ENCODE results near the gene RRBP1. TPM values are rescaled to one million over a fixed set of nuclear protein-coding genes. Genes with fewer than 3 reads are reported as not detected.

The RRBP1 gene
- total and polyA plus RNA-seq, 4 donors: 75.4 to 202 (median 130) TPM

DNA sequence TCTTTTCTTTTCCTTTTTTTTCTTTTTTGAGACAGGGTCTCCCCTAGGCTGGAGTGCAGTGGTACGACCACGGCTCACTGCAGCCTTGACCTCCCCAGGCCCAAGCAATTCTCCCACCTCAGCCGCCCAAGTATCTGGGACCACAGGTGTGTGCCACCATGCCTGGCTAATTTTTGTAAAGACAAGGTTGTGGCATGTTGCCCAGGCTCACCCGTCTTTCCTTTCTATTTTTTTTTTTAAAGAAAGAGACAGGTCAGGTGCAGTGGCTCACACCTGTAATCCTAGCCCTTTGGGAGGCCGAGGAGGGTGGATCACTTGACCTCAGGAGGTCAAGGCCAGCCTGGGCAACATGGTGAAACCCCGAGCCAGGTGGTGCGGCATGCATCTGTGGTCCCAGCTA, 34.3 kb upstream of the RRBP1 start:
- TF ChIP-seq HNF4A (conservative IDR thresholded peaks at IDR 0.05): no peak
- no peak for TF ChIP-seq EGR1 (IDR thresholded peaks at IDR 0.05; ENCODE audit: low read depth in 2 of 2)
- TF ChIP-seq YY1 (IDR thresholded peaks at IDR 0.05): no peak
- no peak for TF ChIP-seq HNF4G (IDR thresholded peaks at IDR 0.05)
- TF ChIP-seq, protein P1, sequence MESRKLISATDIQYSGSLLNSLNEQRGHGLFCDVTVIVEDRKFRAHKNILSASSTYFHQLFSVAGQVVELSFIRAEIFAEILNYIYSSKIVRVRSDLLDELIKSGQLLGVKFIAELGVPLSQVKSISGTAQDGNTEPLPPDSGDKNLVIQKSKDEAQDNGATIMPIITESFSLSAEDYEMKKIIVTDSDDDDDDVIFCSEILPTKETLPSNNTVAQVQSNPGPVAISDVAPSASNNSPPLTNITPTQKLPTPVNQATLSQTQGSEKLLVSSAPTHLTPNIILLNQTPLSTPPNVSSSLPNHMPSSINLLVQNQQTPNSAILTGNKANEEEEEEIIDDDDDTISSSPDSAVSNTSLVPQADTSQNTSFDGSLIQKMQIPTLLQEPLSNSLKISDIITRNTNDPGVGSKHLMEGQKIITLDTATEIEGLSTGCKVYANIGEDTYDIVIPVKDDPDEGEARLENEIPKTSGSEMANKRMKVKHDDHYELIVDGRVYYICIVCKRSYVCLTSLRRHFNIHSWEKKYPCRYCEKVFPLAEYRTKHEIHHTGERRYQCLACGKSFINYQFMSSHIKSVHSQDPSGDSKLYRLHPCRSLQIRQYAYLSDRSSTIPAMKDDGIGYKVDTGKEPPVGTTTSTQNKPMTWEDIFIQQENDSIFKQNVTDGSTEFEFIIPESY (IDR thresholded peaks at IDR 0.05): no peak
- no peak for DNase-seq (ENCODE audit: low spot score)
- H3K9me3 ChIP-seq (ENCODE audit: control insufficient read depth in 4 of 4, low read length in 3 of 4): no peaks in the 10 kb centered on the region
- no peak overlapping the region for H3K4me3 ChIP-seq (ENCODE audit: low read depth in 1 of 3, low read length in 3 of 3)
- H3K4me1 ChIP-seq (ENCODE audit: control insufficient read depth in 4 of 4, insufficient read depth in 4 of 4, low read length in 3 of 4): no peaks in the 10 kb centered on the region
- no peaks in the 10 kb centered on the region for H3K27me3 ChIP-seq (ENCODE audit: control insufficient read depth in 4 of 4, insufficient read depth in 4 of 4, low read length in 3 of 4)
- H3K27ac ChIP-seq (ENCODE audit: low read depth in 1 of 2, low read length in 2 of 2): no peak overlapping the region
- no peaks in the 10 kb centered on the region for H3K36me3 ChIP-seq (ENCODE audit: control insufficient read depth in 4 of 4, insufficient read depth in 3 of 4, low read depth in 1 of 4, low read length in 3 of 4)
- no peak overlapping the region for H3K9ac ChIP-seq (ENCODE audit: low read depth in 1 of 2, low read length in 2 of 2)
- 87% methylated on average over 7 of the region's 7 CpGs for WGBS

DNA sequence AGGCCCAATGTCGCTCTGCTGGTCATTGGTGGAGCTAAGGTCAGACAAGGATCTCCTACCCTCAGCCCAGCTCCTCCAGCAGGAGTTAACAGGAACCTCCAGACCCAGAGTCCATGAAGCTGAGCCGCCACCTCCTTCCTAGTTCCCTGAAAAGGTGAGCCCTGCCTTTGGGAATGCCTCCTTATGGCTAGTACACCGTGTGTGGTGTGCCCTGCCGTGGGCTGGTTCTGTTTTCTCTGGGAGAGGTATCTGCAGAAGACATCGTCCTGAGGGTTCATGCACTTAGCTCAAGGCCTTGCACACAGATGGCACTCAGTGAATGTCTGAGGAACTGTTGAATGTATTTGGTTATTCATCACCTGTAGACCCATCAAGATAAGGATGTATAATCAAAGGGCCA, 33.0 kb upstream of the RRBP1 start:
- Histone ChIP-seq H3K9me3 (ENCODE audit: control insufficient read depth in 4 of 4, low read length in 3 of 4) (no peaks in the 10 kb centered on the region), H3K36me3 (ENCODE audit: control insufficient read depth in 4 of 4, insufficient read depth in 3 of 4, low read depth in 1 of 4, low read length in 3 of 4) (no peaks in the 10 kb centered on the region), H3K27ac (ENCODE audit: low read depth in 1 of 2, low read length in 2 of 2) (no peak overlapping the region), H3K4me3 (ENCODE audit: low read depth in 1 of 3, low read length in 3 of 3) (no peak overlapping the region), H3K27me3 (ENCODE audit: control insufficient read depth in 4 of 4, insufficient read depth in 4 of 4, low read length in 3 of 4) (no peaks in the 10 kb centered on the region), H3K4me1 (ENCODE audit: control insufficient read depth in 4 of 4, insufficient read depth in 4 of 4, low read length in 3 of 4) (peaks cover 3 to 11% (median 7%) of the 10 kb centered on the region in 4 donors), H3K9ac (ENCODE audit: low read depth in 1 of 2, low read length in 2 of 2) (no peak overlapping the region)
- TF ChIP-seq GABPA (IDR thresholded peaks at IDR 0.05 in 1 of 2, conservative IDR thresholded peaks at IDR 0.05 in 1 of 2) (no peak), HNF4G (IDR thresholded peaks at IDR 0.05) (no peak), YY1 (IDR thresholded peaks at IDR 0.05) (no peak), JUND (IDR thresholded peaks at IDR 0.05) (no peak), EGR1 (IDR thresholded peaks at IDR 0.05; ENCODE audit: low read depth in 2 of 2) (no peak), HNF4A (conservative IDR thresholded peaks at IDR 0.05) (no peak), RAD21 (IDR thresholded peaks at IDR 0.05) (no peak)
- TF ChIP-seq, protein P2, sequence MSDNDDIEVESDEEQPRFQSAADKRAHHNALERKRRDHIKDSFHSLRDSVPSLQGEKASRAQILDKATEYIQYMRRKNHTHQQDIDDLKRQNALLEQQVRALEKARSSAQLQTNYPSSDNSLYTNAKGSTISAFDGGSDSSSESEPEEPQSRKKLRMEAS (IDR thresholded peaks at IDR 0.05): no peak
- TF ChIP-seq, protein P3, sequence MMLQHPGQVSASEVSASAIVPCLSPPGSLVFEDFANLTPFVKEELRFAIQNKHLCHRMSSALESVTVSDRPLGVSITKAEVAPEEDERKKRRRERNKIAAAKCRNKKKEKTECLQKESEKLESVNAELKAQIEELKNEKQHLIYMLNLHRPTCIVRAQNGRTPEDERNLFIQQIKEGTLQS (IDR thresholded peaks at IDR 0.05): no peak
- 90% methylated on average over 5 of the region's 5 CpGs for WGBS
- no peak for DNase-seq (ENCODE audit: low spot score)

DNA sequence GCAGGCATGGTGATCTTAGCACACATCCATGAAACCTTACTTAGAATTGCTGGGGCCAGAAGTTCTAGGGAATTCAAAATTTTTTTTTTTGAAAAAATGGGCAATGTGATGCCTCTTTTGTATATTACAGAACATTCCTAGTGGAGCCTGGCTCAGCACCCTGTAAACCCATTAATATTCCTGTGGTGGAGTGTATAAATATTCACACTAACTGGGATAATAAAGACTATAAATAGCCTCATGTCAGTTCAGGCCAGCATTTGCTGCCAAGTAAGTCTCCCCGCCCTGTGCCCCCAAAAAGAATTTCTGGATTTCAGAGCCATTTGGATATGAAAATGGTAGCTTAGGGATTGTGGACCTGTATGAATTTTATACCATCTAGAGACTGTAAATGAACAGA, 32.6 kb upstream of the RRBP1 start:
- Histone ChIP-seq H3K4me1 (ENCODE audit: control insufficient read depth in 4 of 4, insufficient read depth in 4 of 4, low read length in 3 of 4) (peaks cover 3 to 15% (median 9%) of the 10 kb centered on the region in 4 donors), H3K27ac (ENCODE audit: low read depth in 1 of 2, low read length in 2 of 2) (no peak overlapping the region), H3K4me3 (ENCODE audit: low read depth in 1 of 3, low read length in 3 of 3) (no peak overlapping the region), H3K27me3 (ENCODE audit: control insufficient read depth in 4 of 4, insufficient read depth in 4 of 4, low read length in 3 of 4) (no peaks in the 10 kb centered on the region), H3K9me3 (ENCODE audit: control insufficient read depth in 4 of 4, low read length in 3 of 4) (no peaks in the 10 kb centered on the region), H3K36me3 (ENCODE audit: control insufficient read depth in 4 of 4, insufficient read depth in 3 of 4, low read depth in 1 of 4, low read length in 3 of 4) (no peaks in the 10 kb centered on the region), H3K9ac (ENCODE audit: low read depth in 1 of 2, low read length in 2 of 2) (no peak overlapping the region)
- no peak for DNase-seq (ENCODE audit: low spot score)
- 88% methylated on average over 1 of the region's 1 CpG for WGBS
- TF ChIP-seq RXRA (IDR thresholded peaks at IDR 0.05) (no peak), HNF4A (conservative IDR thresholded peaks at IDR 0.05) (no peak), YY1 (IDR thresholded peaks at IDR 0.05) (no peak), HNF4G (IDR thresholded peaks at IDR 0.05) (no peak), FOXA1 (IDR thresholded peaks at IDR 0.05) (no peak), NR2F2 (IDR thresholded peaks at IDR 0.05) (no peak), TAF1 (conservative IDR thresholded peaks at IDR 0.05) (no peak), JUND (IDR thresholded peaks at IDR 0.05) (no peak), RAD21 (IDR thresholded peaks at IDR 0.05) (no peak), GABPA (IDR thresholded peaks at IDR 0.05 in 1 of 2, conservative IDR thresholded peaks at IDR 0.05 in 1 of 2) (no peak), EGR1 (IDR thresholded peaks at IDR 0.05; ENCODE audit: low read depth in 2 of 2) (no peak), FOXA2 (IDR thresholded peaks at IDR 0.05) (no peak)
- TF ChIP-seq, protein P3 (IDR thresholded peaks at IDR 0.05): no peak
- TF ChIP-seq, protein P4, sequence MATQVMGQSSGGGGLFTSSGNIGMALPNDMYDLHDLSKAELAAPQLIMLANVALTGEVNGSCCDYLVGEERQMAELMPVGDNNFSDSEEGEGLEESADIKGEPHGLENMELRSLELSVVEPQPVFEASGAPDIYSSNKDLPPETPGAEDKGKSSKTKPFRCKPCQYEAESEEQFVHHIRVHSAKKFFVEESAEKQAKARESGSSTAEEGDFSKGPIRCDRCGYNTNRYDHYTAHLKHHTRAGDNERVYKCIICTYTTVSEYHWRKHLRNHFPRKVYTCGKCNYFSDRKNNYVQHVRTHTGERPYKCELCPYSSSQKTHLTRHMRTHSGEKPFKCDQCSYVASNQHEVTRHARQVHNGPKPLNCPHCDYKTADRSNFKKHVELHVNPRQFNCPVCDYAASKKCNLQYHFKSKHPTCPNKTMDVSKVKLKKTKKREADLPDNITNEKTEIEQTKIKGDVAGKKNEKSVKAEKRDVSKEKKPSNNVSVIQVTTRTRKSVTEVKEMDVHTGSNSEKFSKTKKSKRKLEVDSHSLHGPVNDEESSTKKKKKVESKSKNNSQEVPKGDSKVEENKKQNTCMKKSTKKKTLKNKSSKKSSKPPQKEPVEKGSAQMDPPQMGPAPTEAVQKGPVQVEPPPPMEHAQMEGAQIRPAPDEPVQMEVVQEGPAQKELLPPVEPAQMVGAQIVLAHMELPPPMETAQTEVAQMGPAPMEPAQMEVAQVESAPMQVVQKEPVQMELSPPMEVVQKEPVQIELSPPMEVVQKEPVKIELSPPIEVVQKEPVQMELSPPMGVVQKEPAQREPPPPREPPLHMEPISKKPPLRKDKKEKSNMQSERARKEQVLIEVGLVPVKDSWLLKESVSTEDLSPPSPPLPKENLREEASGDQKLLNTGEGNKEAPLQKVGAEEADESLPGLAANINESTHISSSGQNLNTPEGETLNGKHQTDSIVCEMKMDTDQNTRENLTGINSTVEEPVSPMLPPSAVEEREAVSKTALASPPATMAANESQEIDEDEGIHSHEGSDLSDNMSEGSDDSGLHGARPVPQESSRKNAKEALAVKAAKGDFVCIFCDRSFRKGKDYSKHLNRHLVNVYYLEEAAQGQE (IDR thresholded peaks at IDR 0.05): no peak
- TF ChIP-seq, protein P5, sequence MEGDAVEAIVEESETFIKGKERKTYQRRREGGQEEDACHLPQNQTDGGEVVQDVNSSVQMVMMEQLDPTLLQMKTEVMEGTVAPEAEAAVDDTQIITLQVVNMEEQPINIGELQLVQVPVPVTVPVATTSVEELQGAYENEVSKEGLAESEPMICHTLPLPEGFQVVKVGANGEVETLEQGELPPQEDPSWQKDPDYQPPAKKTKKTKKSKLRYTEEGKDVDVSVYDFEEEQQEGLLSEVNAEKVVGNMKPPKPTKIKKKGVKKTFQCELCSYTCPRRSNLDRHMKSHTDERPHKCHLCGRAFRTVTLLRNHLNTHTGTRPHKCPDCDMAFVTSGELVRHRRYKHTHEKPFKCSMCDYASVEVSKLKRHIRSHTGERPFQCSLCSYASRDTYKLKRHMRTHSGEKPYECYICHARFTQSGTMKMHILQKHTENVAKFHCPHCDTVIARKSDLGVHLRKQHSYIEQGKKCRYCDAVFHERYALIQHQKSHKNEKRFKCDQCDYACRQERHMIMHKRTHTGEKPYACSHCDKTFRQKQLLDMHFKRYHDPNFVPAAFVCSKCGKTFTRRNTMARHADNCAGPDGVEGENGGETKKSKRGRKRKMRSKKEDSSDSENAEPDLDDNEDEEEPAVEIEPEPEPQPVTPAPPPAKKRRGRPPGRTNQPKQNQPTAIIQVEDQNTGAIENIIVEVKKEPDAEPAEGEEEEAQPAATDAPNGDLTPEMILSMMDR (IDR thresholded peaks at IDR 0.05; ENCODE audit: low read depth, low read length, missing input control): no peak
- TF ChIP-seq, protein P1 (IDR thresholded peaks at IDR 0.05): no peak
